HT1080 (cell line): ENCODE data around the gene KIF2C. TPM values are rescaled to one million over a fixed set of nuclear protein-coding genes. Genes with fewer than 3 reads are reported as not detected.
A peak's percentile ranks its signal among the peaks of the same experiment; 100 is the strongest.

ENCODE experiments used
- DNase-seq: peaks from one replicate; pipeline ENCODE4 v3.0.0-alpha.2; 2015; ENCODE audit warnings: low read depth
- total RNA-seq: library from RNA; depleted of rRNA; stranded (reverse); fragments of >200 nt; shearing (Covaris generic); gene quantifications from 2 replicates; pipeline ENCODE4 v1.2.3, GENCODE V29; 2014

Gene KIF2C
- total RNA-seq, 1 experiment from 2014 or later: 75.6 TPM

DNA sequence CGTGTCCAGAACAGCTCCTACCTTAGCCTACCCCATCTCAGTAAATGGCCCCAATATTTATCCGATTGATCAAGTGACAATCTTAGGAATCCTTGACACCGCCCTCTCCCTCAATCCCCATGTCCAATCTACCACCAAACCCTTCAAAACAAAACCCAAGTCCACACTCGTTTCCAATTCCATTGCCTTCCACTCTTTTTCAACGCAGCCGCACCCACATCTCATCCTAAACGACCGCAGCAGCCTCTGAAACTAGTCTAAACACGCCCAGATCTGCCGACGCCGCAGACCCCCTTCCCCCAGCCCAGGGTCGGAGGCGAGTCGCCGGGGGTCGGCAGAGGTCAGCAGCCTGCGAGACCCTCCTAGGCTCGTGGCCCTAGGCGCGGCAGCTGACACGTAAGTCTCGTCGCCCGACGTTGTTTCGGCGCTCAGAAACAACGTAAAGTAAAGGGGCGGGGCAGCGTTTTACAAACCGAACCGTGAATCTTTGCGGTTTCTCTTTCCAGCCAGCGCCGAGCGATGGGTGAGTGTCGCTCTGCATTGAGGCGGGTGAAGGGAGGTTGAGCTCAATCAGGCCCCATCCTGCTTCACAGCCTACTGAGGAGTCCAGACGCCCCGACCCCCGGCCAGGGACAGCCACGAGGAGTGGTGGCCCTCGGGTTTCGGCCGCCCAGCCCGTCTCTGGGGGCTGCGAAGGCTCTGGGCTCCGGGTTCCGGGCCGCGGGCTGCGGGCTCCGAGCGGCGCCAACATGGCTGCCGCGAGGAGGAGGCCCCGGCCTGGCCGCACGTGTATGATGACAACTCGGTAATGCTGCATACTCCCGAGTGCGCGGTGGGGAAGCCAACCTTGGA lies 35.7 kb downstream of the KIF2C start, which contains the start of gene RPS8:
TSS of gene RPS8 (plus strand) at position 463 of the 852 bp plus-strand sequence. CDS start at position 520, 57 bp downstream.
- DNase-seq: peak; percentile 88

DNA sequence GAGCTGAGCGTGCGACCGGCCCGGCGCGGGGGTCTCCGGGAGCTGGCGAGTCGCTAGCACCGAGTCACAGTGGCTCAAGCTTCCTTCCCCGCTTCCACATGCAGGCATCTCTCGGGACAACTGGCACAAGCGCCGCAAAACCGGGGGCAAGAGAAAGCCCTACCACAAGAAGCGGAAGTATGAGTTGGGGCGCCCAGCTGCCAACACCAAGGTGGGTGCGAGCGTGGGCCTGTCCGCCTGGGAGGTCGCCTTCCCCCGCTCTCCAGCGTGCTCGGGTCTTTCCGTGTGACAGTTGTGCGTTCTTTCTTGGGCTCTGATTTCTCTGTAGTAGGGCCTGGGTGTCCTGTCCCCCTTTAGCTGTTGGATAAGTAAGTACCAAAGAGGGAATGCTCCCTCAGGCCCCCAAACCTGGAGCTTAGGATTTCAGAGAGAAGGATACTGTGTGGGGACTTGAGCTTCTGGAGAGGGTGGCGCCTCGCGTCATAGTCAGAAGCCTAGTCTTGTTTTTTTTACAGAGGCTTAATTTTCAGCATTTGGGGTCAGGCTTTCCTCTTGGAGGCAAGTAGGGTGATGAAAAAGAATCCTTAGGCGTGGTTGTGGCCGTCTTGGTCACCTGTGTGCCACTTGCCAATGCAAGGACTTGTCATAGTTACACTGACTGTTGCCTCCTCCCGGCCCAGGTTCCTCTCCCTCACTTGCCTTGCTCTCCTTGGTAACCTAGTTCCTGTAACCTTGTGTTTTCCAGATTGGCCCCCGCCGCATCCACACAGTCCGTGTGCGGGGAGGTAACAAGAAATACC lies 36.5 kb downstream of the KIF2C start:
- no peak for DNase-seq

GRCh38 chr1:44776730-44777068 lies 37.1 kb downstream of the KIF2C start:
- no peak for DNase-seq

GRCh38 chr1:44777547-44777946 lies 37.9 kb downstream of the KIF2C start:
- DNase-seq: no peak

GRCh38 chr1:44777969-44778635 lies 38.5 kb downstream of the KIF2C start:
- DNase-seq: no peak

DNA sequence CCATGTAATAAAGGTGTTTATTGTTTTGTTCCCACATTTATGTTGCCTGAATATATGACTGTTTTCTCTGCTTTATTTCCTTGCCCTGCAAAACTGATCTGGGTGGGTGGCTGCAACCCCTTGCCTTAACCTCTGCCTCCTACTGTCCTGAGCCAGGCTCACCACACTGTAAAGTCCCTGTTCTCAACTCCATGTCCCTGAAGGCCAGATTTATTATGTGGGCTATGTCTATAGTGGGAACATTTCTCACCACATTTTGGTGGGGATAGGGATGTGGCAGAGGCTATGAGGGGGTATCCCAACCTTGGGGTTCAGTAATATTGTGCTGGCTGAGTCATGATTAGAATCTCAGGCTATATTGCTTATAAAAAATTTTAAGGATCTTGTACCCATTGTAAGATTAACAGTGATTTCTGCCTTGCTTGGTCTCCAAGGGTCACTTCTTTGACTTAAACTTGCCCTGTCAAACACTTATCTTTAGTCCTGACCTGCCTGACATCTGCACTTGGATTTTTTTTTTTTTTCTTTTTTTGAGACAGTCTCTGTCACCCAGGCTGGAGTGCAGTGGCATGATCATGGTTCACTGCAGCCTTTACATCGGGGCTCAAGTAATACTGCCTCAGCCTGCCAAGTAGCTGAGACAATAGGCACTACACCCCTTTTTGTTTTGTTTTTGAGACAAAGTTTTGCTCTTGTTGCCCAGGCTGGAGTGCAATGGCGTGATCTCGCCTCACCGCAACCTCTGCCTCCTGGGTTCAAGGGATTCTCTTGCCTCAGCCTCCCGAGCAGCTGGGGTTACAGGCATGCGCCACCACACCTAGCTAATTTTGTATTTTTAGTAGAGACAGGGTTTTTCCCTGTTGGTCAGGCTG lies 39.3 kb downstream of the KIF2C start:
- DNase-seq: no peak

DNA sequence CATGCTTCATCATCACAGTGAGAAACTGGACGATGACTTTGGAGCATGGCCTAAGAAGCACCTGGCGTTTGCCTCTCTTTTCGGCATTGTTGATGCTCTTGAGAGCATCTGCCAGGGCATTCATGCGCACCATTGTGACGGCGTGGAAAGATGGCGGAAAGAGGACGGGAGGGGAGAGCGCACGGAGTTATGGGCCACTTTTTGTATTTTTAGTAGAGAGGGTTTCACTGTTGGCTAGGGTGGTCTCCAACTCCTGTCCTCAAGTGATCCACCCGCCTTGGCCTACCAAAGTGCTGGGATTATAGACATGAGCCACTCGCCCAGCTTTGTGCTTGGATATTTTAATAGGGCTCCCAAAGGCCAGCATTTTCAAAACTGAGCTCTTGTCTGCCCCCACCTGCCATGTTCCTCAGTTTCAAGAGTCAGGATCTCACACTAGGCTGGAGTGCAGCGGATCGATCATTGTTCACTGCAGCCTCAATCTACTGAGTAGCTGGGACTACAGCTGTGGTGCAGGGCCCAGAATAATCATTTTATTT lies 41.0 kb downstream of the KIF2C start:
- DNase-seq: no peak

- no peak for DNase-seq
Observed at GRCh38 chr1:44783697-44784093, 44.1 kb downstream of the KIF2C start.

DNA sequence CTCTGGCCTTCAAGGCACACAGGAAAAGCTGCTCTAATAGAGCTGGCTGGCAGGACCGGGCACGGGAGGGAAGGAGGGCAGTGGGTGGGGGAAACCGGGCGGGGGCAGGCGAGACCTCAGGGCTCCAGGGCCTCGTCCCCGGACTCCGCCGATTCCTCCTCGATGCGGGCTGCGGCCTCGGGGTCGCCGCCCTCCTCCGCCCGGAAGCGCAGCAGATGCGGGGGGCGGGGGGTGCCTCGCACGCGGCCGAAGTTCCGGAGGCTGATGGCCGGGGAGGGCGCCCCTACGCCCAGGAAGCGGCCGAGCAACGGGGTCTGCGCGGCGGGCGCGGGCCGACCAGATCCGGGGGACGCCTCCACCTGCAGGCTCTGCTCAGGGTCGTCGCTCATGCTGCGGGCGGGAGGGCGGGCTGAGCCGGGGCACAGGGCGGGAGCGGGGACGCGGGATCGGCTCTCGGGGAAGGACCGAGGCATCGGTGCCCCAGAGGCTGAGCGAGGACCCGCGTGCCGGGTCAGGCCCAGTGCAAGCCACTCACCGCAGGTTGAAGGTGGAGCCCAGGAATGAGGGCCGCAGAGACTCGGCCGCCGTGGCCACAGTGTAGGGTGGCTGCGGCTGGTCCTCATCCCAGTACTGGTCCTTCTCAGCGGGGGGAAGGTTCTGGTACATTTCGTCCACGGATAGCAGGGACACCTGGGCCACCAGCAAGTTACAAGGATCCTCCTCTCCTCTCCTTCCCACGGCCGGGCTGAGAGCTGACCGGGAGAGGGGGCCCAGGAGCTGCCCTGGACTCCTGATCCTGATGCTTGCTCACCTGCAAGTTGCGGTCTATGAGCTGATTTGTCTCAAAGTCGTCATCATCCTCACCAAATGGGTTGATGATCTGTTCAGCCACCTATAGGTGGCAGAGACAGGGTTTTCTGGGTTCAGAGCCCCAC lies 44.7 kb downstream of the KIF2C start:
- DNase-seq: no peak

DNA sequence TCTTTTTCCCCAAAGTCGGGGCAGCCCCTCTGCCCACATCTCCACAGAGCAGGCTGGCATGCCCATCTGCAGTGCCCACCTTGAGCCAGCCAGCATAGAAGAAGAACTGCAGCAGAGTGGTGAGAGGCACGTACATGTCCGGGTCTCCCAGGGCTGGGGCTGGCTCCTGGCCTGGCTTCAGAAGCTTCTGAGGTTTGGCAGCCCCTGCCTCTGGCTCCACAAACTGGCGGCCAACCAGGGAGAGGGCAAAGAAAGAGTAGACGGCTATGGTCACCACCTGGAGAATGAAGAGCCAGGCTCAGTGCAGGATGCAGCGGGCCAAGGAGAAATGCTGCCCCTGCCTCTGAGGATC lies 45.4 kb downstream of the KIF2C start:
- no peak for DNase-seq

DNA sequence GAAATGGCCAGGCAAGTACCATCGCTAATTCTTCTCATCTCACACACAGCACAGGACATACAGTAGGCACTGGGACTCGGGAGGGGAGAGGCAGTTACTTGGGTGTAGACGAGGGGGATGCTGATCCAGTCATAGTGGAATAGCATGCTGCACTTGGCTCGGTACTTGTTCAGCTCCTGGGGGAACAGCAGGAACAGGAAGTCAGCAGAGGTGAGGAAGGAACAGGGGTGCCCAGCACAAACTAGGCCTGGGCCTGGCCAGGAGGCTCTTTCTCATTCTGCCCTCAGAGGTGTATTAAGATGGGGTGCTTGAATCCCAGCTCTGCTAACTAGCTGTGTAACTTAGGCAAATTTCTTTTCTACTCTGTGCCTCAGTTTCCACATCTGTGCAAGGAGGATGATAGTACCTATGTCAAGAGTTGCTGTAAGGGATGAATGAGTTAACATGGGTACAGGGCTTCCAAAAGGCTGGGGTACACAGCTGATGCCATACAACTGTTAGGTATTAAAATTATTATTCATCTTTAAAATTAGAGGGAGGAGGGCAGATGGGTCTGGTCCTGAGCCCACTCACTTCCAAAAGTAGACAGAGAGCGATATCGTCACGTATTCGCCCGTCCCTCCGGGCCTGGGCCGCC lies 46.0 kb downstream of the KIF2C start:
- DNase-seq: no peak

DNA sequence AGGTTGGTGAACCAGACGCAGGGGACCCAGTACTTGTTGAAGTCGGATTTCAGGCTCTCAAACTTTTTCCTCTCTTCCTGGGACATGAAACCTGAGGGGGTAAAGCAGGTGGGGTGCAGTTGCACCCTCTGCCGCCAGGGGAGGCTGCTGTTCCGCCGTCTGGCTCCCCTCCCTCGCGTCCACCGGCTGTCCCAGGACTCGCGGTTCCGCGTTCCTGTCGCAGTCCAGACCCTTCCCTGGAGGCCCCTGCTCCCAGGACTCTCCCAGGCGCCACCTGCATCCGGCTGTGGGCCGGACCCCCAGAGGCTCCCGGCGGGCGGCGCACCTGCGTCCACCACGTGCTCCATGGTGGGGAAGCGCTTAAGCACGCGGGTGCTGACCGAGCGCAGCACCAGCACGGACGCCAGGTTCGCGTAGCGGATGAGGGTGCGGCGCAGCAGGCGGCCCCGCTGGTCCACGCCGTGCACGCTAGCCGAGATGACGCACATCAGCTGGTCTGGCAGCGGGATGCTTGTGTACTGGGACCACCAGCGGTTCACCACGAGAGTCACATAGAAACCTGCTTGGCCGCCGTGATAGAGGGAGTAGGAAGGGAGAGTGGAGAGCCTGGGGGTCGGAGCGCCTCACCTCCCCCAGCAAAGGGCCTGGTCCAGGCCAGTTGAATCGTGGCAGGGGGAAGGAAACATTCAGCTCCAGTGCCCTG lies 46.7 kb downstream of the KIF2C start:
- no peak for DNase-seq

- no peak for DNase-seq
Observed at GRCh38 chr1:44786841-44787426, 47.3 kb downstream of the KIF2C start.

- DNase-seq: no peak
Observed at GRCh38 chr1:44787506-44787905, 47.9 kb downstream of the KIF2C start.

GRCh38 chr1:44788120-44788860 lies 48.7 kb downstream of the KIF2C start, which contains the start of gene BEST4:
Gene BEST4 (minus strand): TSS chr1:44788170. CDS start chr1:44787705, 465 bp downstream.
- DNase-seq: no peak

DNA sequence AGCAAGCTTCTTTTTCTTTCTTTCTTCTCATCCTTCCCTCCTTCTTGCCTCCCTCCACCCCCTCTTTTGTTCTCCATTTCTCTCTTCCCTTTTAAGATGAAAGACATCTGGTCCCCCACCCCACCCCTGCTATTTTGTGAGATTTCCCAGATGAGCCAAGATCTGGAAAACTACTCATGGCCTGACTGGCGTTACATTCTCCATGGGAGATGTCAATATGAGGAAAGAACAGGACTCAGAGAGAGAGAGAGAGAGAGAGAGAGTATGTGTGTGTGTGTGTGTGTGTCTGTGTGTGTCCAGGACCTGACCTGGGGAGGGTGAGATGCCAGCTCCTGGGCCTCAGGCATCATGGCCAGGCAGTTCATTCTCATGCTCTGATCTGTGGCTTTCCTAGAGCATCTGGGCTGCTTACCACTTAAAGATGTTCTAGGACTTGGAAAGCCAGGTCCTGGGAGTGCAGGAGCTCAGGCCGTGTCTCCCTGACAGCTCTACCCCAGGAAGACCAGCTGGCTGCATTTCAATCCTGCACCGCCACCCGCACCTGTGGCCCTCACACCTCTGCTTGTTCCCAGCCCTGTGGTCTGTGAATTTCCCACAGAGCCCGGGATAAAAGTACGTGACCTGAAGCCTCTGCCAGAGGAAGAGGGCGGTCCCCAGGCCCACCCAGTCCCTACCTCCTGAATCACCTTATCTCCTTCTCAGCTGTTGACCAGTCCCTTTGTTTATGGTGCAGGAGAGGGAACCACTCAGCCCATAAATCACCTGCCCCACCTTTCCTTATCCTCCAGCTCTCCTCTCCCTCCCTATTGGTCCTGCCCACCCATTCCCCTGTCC lies 51.5 kb downstream of the KIF2C start:
- no peak for DNase-seq
